A549 (cell line): ENCODE data around the gene PCSK6.

Experiments used
- EP300 ChIP-seq, 2 experiments: fragments of >200 bp; sonication (Bioruptor Twin); formaldehyde crosslinking; IDR thresholded peaks; 2 replicates in 1 of 2; 3 replicates in 1 of 2; pipeline ENCODE4 v1.6.1; 2016 to 2017
- JUN ChIP-seq, 2 experiments: fragments of >200 bp; sonication (Bioruptor Twin); formaldehyde crosslinking; IDR thresholded peaks; 2 replicates in 1 of 2; 3 replicates in 1 of 2; pipeline ENCODE4 v1.6.1; 2016 to 2017

GRCh38 chr15:101348015-101348414, 141.5 kb downstream of the PCSK6 start:
- TF ChIP-seq JUN (IDR thresholded peaks at IDR 0.05) (no peak), EP300 (IDR thresholded peaks at IDR 0.05) (no peak)
